Subcutaneous abdominal adipose tissue (tissue), 5 donors: ENCODE measurements around the gene CAV3.

Source experiments
- H3K27ac ChIP-seq: one replicate; pipeline ENCODE4 v1.7.0; 2013; ENCODE audit warnings: low read depth, mild to moderate bottlenecking, inconsistent platforms, low read length, moderate library complexity
- H3K27me3 ChIP-seq, 5 donors: one replicate each; pipeline ENCODE4 v1.7.0; 2013; ENCODE audit warnings: low read length in 5 of 5, inconsistent platforms in 1 of 5; ENCODE audit not compliant: control insufficient read depth in 5 of 5, insufficient read depth in 4 of 5
- H3K36me3 ChIP-seq, 5 donors: one replicate each; pipeline ENCODE4 v1.7.0; 2013; ENCODE audit warnings: low read length in 5 of 5; ENCODE audit not compliant: control insufficient read depth in 5 of 5, insufficient read depth in 5 of 5
- H3K4me1 ChIP-seq, 5 donors: one replicate each; pipeline ENCODE4 v1.7.0; 2013; ENCODE audit warnings: low read length in 5 of 5, mild to moderate bottlenecking in 3 of 5, moderate library complexity in 1 of 5; ENCODE audit not compliant: control insufficient read depth in 5 of 5, insufficient read depth in 5 of 5
- H3K4me3 ChIP-seq, 5 donors: one replicate each; pipeline ENCODE4 v1.7.0; 2013; ENCODE audit warnings: low read length in 5 of 5, low read depth in 1 of 5
- H3K9ac ChIP-seq, 5 donors: one replicate each; pipeline ENCODE4 v1.7.0; 2013; ENCODE audit warnings: low read length in 5 of 5, mild to moderate bottlenecking in 4 of 5, moderate library complexity in 3 of 5
- H3K9me3 ChIP-seq, 5 donors: one replicate each; pipeline ENCODE4 v1.7.0; 2013; ENCODE audit warnings: low read length in 5 of 5; ENCODE audit not compliant: control insufficient read depth in 5 of 5
- donor health status: healthy.
- donor health status: healthy.
- donor health status: healthy.
- donor health status: healthy.
- donor health status: healthy.

The CAV3 gene

DNA sequence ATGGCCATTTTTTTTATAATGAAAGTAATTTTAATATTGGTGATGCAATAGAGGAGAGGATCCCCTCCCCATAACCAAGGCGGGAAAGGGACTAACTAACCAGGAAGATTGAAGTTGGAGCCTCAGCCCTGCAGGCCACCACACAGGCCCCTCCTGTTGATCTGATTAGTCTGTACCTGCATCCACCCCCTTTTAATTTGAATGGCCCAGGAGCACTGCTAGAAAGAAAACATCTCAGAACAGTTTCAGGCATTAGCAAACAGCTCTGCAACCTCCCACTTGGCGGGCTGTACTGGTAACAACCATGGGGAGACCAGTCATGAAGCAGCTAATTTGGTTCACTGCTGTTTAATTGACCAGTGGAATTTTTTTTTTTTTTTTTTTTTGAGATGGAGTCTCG, 10.3 kb downstream of the CAV3 start:
- Histone ChIP-seq H3K9ac (no peak overlapping the region), H3K27me3 (peaks cover 0 to 8% (median 4%) of the 10 kb centered on the region in 5 donors), H3K27ac (no peak overlapping the region), H3K4me1 (peaks cover 0 to 5% (median 0%) of the 10 kb centered on the region in 5 donors), H3K4me3 (no peak overlapping the region), H3K9me3 (peaks cover 0 to 2% (median 0%) of the 10 kb centered on the region in 5 donors), H3K36me3 (no peaks in the 10 kb centered on the region)

DNA sequence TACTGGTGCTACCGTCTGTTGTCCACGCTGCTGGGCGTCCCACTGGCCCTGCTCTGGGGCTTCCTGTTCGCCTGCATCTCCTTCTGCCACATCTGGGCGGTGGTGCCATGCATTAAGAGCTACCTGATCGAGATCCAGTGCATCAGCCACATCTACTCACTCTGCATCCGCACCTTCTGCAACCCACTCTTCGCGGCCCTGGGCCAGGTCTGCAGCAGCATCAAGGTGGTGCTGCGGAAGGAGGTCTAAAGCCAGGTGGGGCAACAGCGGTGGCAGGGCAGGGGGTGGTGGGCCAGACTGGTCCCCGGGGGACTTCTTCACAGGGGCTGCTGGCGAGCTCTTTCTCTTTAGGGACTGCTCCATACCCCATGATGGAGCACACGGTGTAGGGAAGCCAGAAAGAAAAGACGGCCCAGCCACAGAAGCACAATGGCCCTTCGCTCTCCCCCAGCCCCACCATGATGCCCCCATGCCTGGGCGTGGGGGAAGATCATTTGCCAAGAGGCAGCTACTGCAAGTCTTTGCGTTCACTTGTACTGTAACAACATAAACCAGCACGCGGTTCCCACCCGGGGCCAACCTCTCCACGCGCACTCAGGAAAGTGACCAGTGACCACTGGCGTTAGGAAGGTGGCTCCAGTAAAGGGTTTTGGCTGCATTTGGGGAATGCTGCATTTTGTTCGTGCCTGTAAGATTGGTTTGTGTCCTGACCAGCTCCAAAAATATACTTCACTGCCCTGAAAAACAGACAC, 12.2 kb downstream of the CAV3 start:
- H3K4me3 ChIP-seq = no peak overlapping the region
- H3K4me1 ChIP-seq = peaks cover 0 to 5% (median 0%) of the 10 kb centered on the region in 5 donors
- H3K9me3 ChIP-seq = no peaks in the 10 kb centered on the region
- no peaks in the 10 kb centered on the region for H3K36me3 ChIP-seq
- H3K27me3 ChIP-seq = peaks cover 0 to 4% (median under 1%) of the 10 kb centered on the region in 5 donors
- H3K27ac ChIP-seq = no peak overlapping the region
- H3K9ac ChIP-seq = no peak overlapping the region

DNA sequence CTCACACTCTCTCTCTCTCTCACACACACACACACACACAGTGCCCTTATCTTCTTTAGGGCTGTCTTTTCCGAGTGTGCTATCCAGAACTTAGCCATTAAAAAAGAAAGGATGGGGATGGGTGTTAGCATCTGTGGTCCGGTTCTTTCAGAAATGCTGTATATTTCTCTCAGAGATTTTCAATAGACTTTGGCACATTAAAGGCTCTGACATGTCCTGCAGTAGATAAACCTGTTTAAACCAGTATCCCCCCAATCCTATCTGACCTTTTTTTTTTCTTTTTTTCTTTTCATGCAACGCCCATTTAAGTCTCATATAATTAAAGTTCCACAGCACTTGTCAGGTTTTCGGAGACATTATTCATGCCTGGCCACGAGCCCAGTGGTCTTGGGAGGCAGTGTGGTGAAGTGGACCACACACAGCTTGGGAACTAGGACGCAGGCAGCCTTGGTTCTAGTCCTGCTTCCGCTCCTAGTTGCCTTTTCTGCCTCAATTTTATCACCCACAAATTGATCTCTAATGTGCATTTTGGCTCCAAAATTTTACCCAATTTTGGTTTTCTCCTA, 13.3 kb downstream of the CAV3 start:
- Histone ChIP-seq H3K4me3 (no peak overlapping the region), H3K36me3 (no peaks in the 10 kb centered on the region), H3K27ac (no peak overlapping the region), H3K9ac (no peak overlapping the region), H3K27me3 (peaks cover 0 to 3% (median 0%) of the 10 kb centered on the region in 5 donors), H3K9me3 (no peaks in the 10 kb centered on the region), H3K4me1 (peaks cover 0 to 2% (median 0%) of the 10 kb centered on the region in 5 donors)

DNA sequence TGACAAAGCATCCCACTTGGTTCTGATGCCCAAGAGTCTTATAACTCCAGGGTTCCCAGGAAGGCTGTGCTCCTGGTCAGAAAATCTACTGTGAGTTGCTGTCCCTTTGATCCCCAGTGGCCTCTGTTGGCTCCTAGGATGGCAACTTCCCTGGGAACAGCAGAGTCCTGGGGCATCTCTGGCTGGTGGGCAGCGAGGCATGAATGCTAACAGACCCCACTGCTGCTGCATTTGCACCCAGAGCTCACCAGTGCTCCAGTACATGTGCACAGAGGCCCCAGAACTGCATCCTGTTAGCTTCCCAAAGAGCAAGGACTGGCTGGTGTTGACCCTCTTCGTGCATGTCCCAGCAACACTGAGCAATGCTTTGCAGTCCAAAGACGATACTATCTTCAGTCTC, 15.7 kb downstream of the CAV3 start:
- H3K4me3 ChIP-seq = no peak overlapping the region
- no peaks in the 10 kb centered on the region for H3K9me3 ChIP-seq
- H3K36me3 ChIP-seq = no peaks in the 10 kb centered on the region
- no peak overlapping the region for H3K27ac ChIP-seq
- H3K9ac ChIP-seq = no peak overlapping the region
- no peaks in the 10 kb centered on the region for H3K4me1 ChIP-seq
- peaks cover 0 to 3% (median 0%) of the 10 kb centered on the region in 5 donors for H3K27me3 ChIP-seq

DNA sequence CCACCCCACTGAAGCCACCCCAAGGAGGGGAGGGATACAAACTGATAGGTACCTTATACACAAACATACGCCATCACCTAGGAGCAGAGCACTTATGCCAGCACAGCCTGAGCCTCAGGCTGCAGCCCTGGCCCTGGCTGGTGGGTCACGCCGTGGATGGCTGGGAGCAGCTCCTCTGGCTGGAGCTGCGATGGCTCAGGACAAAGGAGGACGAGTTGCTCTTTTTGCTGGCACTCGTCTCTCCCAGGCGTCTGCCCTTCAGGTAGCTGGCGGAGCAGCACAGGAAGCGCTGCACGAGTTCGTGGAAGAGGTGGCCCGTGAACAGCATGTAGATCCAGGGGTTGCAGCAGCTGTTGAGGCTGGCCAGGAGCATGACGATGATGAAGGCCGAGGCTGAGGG, 19.2 kb downstream of the CAV3 start:
- no peak overlapping the region for H3K9ac ChIP-seq
- H3K36me3 ChIP-seq = no peaks in the 10 kb centered on the region
- no peaks in the 10 kb centered on the region for H3K9me3 ChIP-seq
- no peak overlapping the region for H3K27ac ChIP-seq
- H3K4me3 ChIP-seq = no peak overlapping the region
- peaks cover 0 to 2% (median 0%) of the 10 kb centered on the region in 5 donors for H3K27me3 ChIP-seq
- H3K4me1 ChIP-seq = no peaks in the 10 kb centered on the region

DNA sequence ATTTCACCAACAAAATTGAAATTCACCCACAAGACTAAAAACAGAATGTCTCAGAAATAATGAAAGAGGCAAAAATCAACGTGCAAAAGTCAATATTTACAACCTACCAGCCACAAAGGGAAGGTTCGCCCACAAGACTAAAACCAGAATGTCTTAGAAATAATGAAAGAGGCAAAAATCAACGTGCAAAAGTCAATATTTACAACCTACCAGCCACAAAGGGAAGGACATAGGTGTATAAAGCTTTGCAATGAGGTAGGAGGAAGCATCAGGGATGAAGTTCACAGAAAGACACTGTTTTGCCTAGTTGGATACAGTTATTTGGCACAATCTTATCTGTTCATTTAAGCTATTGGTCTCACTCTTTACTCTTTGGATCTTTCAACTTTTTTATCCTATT, 21.5 kb downstream of the CAV3 start:
- Histone ChIP-seq H3K36me3 (no peaks in the 10 kb centered on the region), H3K4me1 (no peaks in the 10 kb centered on the region), H3K9me3 (no peaks in the 10 kb centered on the region)

DNA sequence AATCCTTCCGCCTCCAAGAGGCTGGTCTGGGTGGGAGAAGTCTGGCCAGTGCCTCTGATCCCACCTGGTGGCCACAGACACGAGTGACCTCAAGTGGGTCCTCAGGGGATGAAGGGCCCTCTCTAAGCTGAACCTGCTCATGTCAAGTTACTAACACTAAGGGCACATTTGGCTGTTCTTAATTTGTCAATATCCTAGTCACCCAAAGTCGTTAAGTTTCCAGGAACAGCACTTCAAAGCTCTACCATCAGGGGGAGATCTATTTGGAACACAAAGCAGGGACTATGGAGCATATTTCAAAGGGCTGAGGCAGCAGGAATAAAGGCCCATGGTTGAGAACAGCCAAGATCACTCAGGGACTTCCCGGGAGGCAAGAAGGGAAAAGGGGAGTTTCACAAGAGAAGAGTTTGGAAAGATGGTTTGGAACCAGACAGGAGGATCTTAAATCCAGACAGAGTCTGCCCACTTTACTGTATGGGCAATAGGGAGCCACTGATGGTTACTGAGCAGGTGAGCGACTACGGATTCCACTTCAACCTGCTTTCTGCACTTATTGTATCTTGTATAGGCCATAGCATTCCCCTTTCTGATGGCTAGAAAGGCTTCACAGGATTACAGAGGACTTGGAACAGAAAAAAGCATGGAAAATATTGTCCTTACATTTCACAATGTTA, 22.1 kb downstream of the CAV3 start:
- no peak overlapping the region for H3K9ac ChIP-seq
- H3K9me3 ChIP-seq = no peaks in the 10 kb centered on the region
- no peaks in the 10 kb centered on the region for H3K36me3 ChIP-seq
- H3K27me3 ChIP-seq = peaks cover 0 to 5% (median 0%) of the 10 kb centered on the region in 5 donors
- no peaks in the 10 kb centered on the region for H3K4me1 ChIP-seq
- H3K27ac ChIP-seq = no peak overlapping the region
- no peak overlapping the region for H3K4me3 ChIP-seq

More for the DNA sequence above, 21.5 kb downstream of the CAV3 start:
- H3K27me3 ChIP-seq = peaks cover 0 to 5% (median 0%) of the 10 kb centered on the region in 5 donors
- no peak overlapping the region for H3K4me3 ChIP-seq
- no peak overlapping the region for H3K9ac ChIP-seq
- no peak overlapping the region for H3K27ac ChIP-seq

DNA sequence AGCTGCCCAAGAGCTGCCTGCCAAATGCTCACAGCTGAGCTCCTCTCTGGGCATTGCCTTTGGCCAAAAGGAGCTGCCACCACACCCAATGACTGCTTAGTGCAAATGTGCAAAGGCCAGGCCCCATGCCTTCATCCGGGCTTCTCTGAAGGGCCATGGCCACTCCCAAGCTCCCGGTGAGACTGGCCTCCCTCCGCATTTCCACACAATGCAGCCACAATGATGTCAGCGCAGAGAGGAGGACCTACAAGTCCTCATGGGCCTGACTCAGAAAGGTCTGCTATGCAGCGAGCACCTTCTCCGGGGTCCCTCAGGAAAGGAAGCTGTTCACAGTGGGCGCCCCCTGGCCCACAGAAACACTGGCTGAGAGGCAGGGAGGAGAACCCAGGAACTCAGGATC, 23.1 kb downstream of the CAV3 start:
- Histone ChIP-seq H3K9ac (no peak overlapping the region), H3K27me3 (peaks cover 0 to 5% (median 0%) of the 10 kb centered on the region in 5 donors), H3K4me1 (no peaks in the 10 kb centered on the region), H3K27ac (no peak overlapping the region), H3K4me3 (no peak overlapping the region), H3K9me3 (no peaks in the 10 kb centered on the region), H3K36me3 (no peaks in the 10 kb centered on the region)

DNA sequence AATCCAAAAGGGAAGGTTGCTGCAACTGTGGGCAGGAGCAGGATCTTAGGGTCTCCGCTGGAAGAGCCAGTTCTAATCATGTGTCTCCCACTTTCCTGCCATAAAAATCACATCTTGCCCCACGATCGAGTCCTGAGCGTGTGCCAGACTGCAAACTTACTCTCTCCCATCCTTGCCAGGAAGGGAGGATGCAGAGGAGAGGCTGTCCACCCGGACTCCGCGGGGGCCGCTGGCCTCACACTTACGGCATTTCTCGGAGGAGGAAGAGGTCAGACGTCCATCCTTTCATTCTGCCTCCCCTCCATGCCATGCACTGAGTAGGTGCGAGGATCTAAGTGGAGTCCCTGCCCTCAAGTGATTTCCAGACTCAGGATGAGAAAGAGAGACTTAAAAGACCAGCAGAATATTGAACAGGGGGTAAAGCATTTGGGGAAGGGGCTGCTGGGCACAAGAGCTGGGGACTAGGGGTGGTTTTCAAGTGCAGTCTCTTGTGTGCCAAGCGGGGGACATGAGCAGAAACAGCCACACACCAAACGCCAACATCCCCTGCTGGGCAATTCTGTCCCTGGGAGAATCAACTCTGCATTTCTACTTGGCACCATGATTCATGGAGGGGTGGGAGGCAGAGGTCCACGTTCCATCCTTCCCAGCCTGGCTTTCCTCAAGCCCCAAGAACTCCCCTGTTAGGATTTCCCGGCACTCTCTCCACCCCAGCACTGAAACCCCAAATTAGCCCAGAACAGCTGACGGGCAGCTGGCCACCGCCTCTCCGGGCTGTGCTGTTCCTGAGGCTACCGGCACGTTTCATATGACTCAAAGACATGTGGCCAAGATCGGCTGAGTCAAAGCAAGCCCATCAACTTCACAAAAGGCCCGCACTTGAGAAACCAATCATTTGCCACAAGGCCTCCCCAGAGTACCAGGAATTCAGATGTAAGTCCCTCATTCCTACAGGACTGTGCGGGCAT, 24.2 kb downstream of the CAV3 start:
- no peak overlapping the region for H3K4me3 ChIP-seq
- no peaks in the 10 kb centered on the region for H3K36me3 ChIP-seq
- H3K9me3 ChIP-seq = no peaks in the 10 kb centered on the region
- peaks cover 0 to 5% (median 0%) of the 10 kb centered on the region in 5 donors for H3K27me3 ChIP-seq
- H3K4me1 ChIP-seq = no peaks in the 10 kb centered on the region
- H3K9ac ChIP-seq = no peak overlapping the region
- no peak overlapping the region for H3K27ac ChIP-seq
